Left forelimb (tissue), 1 donor: ENCODE results near the gene ATP6V1F.

Source experiments
- DNase-seq: peaks from one replicate; pipeline ENCODE4 v3.0.0-alpha.2; 2018; ENCODE audit warnings: low spot score

ATP6V1F gene

GRCh38 chr7:128848289-128849155 lies 14.1 kb upstream of the ATP6V1F start:
- no peak for DNase-seq

- DNase-seq = no peak
Measured at GRCh38 chr7:128849156-128849515, 13.5 kb upstream of the ATP6V1F start.

- no peak for DNase-seq
Measured at GRCh38 chr7:128849804-128850490, 12.7 kb upstream of the ATP6V1F start.

- no peak for DNase-seq
Measured at GRCh38 chr7:128852537-128853254, 10.0 kb upstream of the ATP6V1F start.

- no peak for DNase-seq
Measured at GRCh38 chr7:128853799-128854198, 8.9 kb upstream of the ATP6V1F start.

GRCh38 chr7:128854396-128854795 lies 8.3 kb upstream of the ATP6V1F start:
- no peak for DNase-seq

GRCh38 chr7:128855559-128855958 lies 7.1 kb upstream of the ATP6V1F start:
- DNase-seq = no peak

- no peak for DNase-seq
Measured at GRCh38 chr7:128856001-128856718, 6.5 kb upstream of the ATP6V1F start.

- no peak for DNase-seq
Measured at GRCh38 chr7:128858380-128859231, 4.0 kb upstream of the ATP6V1F start.

- DNase-seq = no peak
Measured at GRCh38 chr7:128859232-128860157, 3.2 kb upstream of the ATP6V1F start.

- no peak for DNase-seq
Measured at GRCh38 chr7:128860158-128861073, 2.2 kb upstream of the ATP6V1F start.

- DNase-seq = no peak
Measured at GRCh38 chr7:128861957-128862570, 592 bp upstream of the ATP6V1F start.

- no peak for DNase-seq
Measured at GRCh38 chr7:128863433-128863989, 855 bp downstream of the ATP6V1F start.

GRCh38 chr7:128865303-128865702 lies 2.6 kb downstream of the ATP6V1F start:
- DNase-seq = no peak

- DNase-seq = no peak
Measured at GRCh38 chr7:128865996-128866877, 3.6 kb downstream of the ATP6V1F start.

- DNase-seq = no peak
Measured at GRCh38 chr7:128867241-128867640, 4.6 kb downstream of the ATP6V1F start.
